Ectodermal cell (in vitro differentiated cells): ENCODE measurements around the gene SLC25A38.
"Not testable (repeated sequence)": the region's sequence is repeated elsewhere in the genome, so short reads cannot be mapped to it uniquely, and the experiment has no call there.

Source experiments
- H3K27ac ChIP-seq: 2 replicates; pipeline ENCODE4 v1.7.0; 2013; ENCODE audit warnings: mild to moderate bottlenecking, low read depth, low read length; ENCODE audit not compliant: insufficient read depth, poor library complexity, severe bottlenecking
- H3K27me3 ChIP-seq: 2 replicates; pipeline ENCODE4 v1.7.0; 2013; ENCODE audit warnings: mild to moderate bottlenecking, low read length; ENCODE audit not compliant: insufficient read depth, control insufficient read depth, poor library complexity, severe bottlenecking
- H3K36me3 ChIP-seq: one replicate; pipeline ENCODE4 v1.7.0; 2013; ENCODE audit warnings: low read length; ENCODE audit not compliant: control insufficient read depth, insufficient read depth
- H3K4me1 ChIP-seq: one replicate; pipeline ENCODE4 v1.7.0; 2013; ENCODE audit warnings: low read length; ENCODE audit not compliant: control insufficient read depth, insufficient read depth
- H3K4me3 ChIP-seq: 2 replicates; pipeline ENCODE4 v1.7.0; 2013; ENCODE audit warnings: low read depth, low read length, control low read depth; ENCODE audit not compliant: insufficient read depth
- H3K9me3 ChIP-seq: 2 replicates; pipeline ENCODE4 v1.7.0; 2013; ENCODE audit warnings: mild to moderate bottlenecking, low read length, moderate library complexity; ENCODE audit not compliant: control insufficient read depth
- WGBS, 2 experiments: methylation state at CpG; one replicate each; pipeline ENCODE4 v1.1.7; 2013; ENCODE audit warnings: missing lambda C conversion rate in 2 of 2; 5-methylcytosine and 5-hydroxymethylcytosine counted together

The SLC25A38 gene

DNA sequence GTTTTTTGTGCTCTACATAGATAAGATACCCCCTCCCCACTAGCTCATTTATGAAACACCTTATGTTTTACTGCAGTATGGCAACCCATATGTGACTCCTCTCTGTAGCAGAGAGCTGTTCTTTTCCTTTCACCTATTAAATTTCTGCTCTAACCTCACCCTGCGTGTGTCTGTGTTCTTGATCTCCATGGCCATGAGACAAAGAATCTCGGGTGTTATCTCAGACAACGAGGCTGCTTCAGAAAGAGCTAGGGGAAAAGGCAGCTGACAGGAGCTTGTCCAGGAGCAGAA is 35.6 kb upstream of the SLC25A38 start:
- Histone ChIP-seq H3K4me3 (no peak overlapping the region), H3K36me3 (no peaks in the 10 kb centered on the region), H3K27ac (no peak overlapping the region), H3K9me3 (no peaks in the 10 kb centered on the region), H3K4me1 (no peaks in the 10 kb centered on the region), H3K27me3 (no peaks in the 10 kb centered on the region)
- WGBS, 2 experiments, result 75 to 79% methylated on average over 3 of the region's 3 CpGs

DNA sequence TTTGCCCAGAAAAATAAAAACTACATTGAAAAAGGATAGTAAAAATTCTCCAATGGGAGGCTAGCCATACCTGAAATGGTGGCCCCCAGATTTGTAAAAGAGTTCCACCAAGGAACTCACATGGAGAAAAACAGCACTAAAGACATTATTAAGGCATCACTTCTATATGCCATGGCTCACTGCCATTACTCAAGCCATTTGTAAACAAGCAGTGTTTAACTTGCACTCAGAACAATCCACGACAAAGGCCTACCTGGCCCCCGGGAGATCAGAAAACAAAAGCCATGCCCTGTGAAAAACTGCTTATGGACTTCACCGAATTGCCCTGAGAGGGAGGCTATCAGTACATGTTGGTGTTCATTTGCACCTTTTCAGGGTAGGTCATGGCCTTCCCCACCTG is 34.1 kb upstream of the SLC25A38 start:
- Histone ChIP-seq H3K36me3 (no peaks in the 10 kb centered on the region), H3K4me3 (no peak overlapping the region), H3K4me1 (no peaks in the 10 kb centered on the region), H3K27ac (no peak overlapping the region), H3K27me3 (no peaks in the 10 kb centered on the region), H3K9me3 (no peaks in the 10 kb centered on the region)
- WGBS, 2 experiments, result 55 to 59% methylated on average over 3 of the region's 3 CpGs

DNA sequence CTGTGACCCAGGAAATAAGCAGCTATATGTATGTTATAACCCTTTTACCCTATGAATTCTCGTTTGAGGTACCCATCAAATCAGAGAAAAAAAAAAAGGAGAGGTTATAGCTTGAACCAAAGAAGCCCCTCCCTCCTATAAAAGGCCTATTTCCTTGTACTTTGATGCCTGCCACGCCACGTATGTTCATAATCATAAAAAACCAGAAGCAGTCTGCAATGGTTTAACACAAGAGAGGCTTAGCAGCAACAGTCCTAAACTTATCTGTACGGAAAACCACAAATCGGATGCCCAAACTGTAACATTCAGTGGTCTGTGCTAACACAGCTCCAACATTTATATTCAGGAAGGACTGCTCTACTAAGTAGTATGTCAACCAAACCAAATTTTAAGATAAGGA is 32.5 kb upstream of the SLC25A38 start:
- 92 to 94% methylated on average over 5 of the region's 5 CpGs for WGBS, 2 experiments
- Histone ChIP-seq H3K36me3 (no peaks in the 10 kb centered on the region), H3K27me3 (no peaks in the 10 kb centered on the region), H3K9me3 (no peaks in the 10 kb centered on the region), H3K4me1 (no peaks in the 10 kb centered on the region), H3K4me3 (no peak overlapping the region), H3K27ac (no peak overlapping the region)

DNA sequence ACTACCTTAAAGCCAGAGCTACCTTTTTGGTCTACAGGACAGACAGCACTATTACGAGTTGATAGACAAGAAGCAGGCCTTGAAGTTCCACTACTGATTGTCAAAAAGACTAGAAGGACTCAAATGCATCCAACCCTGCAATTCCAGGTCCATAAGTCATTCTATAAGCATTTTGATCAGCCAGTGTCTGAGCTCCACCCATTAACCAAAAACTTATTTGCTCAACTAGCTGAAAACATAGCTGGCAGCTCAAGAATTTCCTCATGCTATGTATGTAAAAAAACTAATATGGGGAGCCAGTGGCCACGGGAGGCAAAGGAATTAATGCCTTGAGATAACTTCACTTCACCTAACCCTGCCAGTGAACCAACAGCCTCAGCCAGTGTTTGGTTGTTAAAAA is 32.0 kb upstream of the SLC25A38 start:
- WGBS, 2 experiments, result 95% methylated on average over 2 of the region's 2 CpGs
- not testable (repeated sequence) for H3K27ac ChIP-seq, H3K4me3 ChIP-seq

DNA sequence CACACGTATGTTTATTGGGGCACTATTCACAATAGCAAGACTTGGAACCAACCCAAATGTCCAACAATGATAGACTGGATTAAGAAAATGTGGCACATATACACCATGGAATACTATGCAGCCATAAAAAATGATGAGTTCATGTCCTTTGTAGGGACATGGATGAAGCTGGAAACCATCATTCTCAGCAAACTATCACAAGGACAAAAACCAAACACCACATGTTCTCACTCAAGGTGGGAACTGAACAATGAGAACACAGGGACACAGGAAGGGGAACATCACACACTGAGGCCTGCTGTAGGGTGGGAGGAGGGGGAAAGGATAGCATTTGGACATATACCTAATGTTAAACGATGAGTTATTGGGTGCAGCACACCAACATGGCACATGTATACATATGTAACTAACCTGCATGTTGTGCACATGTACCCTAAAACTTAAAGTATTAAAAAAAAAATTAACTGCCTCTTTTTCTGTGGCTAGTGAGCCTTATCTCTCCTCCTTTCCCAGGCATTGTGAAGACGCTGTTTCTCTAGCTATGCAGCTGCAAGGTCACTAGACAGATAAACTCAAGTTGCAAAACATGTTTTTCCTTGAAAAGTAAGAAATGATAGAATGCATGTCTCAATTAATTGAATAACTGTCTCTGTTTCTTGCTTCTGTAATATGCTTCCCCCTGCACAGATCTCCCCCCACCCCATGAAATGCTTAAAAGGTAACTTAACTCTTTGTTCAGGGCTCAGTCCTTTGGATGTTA is 29.8 kb upstream of the SLC25A38 start:
- not testable (repeated sequence) for H3K9me3 ChIP-seq, H3K27ac ChIP-seq, H3K27me3 ChIP-seq, H3K36me3 ChIP-seq, H3K4me3 ChIP-seq, H3K4me1 ChIP-seq
- 77 to 91% methylated on average over 3 of the region's 3 CpGs for WGBS, 2 experiments

More for the DNA sequence above, 32.0 kb upstream of the SLC25A38 start:
- not testable (repeated sequence) for H3K9me3 ChIP-seq, H3K36me3 ChIP-seq, H3K4me1 ChIP-seq, H3K27me3 ChIP-seq

DNA sequence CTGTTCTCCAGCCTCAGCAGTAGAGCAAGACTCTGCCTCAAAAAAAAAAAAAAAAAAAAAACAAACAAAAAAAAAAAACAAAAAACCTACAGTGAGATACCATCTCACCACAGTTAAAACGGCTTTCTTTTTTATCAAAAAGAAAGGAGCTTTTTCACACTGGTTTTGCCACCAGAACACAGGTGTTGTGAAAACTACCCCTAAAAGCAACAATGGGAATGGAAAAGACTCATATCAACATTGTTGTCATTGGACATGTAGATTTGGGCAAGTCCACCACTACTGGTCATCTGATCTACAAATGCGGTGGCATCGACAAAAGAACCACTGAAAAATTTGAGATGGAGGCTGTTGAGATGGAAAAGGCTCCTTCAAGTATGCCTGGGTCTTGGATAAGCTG is 24.8 kb upstream of the SLC25A38 start:
- Histone ChIP-seq H3K27me3 (no peaks in the 10 kb centered on the region), H3K36me3 (no peaks in the 10 kb centered on the region), H3K9me3 (no peaks in the 10 kb centered on the region), H3K4me3 (no peak overlapping the region), H3K27ac (no peak overlapping the region), H3K4me1 (no peaks in the 10 kb centered on the region)
- WGBS, 2 experiments, result 91 to 94% methylated on average over 3 of the region's 3 CpGs

DNA sequence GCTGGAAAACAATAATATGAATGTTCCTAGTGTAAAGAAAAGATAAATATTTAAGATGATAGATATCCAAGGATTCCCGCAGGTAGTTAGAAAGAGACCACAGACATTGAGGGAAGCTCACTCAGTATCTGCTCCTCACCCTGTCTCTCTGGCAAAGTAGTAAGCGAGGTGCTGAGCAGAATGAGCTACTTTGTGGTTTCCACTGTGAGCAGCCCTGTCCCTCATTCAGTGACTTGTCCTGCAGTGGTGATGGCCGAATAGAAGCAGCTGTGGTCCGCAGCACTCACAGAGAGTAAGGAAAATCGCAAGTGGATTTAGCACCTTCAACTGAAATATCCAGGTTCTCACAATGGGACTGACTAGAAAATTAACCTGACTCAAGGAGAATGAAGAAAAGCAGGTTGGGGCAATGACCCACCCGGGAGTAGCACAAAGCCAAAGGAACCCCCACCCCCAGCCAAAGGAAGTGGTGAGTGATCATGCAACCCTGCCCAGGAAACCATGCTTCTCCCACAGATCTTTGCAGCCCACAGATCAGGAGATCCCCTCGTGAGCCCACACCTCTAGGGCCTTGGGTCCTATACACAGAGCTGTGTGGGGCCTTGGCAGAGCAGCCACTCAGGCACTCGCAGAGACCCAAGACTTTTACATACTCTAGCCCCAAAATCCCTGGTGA is 21.8 kb upstream of the SLC25A38 start:
- no peaks in the 10 kb centered on the region for H3K36me3 ChIP-seq
- H3K9me3 ChIP-seq, result no peaks in the 10 kb centered on the region
- no peak overlapping the region for H3K27ac ChIP-seq
- no peak overlapping the region for H3K4me3 ChIP-seq
- no peaks in the 10 kb centered on the region for H3K4me1 ChIP-seq
- no peaks in the 10 kb centered on the region for H3K27me3 ChIP-seq
- WGBS, 2 experiments, result 92 to 94% methylated on average over 8 of the region's 8 CpGs

DNA sequence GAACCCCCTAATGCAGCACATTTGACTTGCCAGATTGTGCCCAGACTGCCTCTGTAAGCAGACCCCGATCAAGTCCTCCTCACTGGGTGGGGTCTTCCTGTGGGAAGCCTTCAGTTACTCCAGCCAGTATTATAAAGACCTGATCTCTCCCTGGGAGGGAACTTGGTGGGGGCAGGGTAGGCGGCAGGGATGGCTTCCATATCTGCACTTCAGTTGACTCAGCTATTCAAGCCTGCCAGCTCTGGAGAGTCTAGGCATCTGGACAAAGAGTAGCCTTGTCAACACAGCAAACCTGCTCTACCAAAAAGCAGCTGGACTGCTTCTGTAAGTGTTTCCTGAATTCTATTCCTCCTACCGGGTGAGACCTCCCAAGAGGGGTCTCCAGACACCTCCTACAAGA is 21.0 kb upstream of the SLC25A38 start:
- no peaks in the 10 kb centered on the region for H3K9me3 ChIP-seq
- WGBS, 2 experiments, result 80 to 86% methylated on average over 3 of the region's 3 CpGs
- no peaks in the 10 kb centered on the region for H3K4me1 ChIP-seq
- no peak overlapping the region for H3K4me3 ChIP-seq
- no peaks in the 10 kb centered on the region for H3K36me3 ChIP-seq
- H3K27me3 ChIP-seq, result no peaks in the 10 kb centered on the region
- no peak overlapping the region for H3K27ac ChIP-seq

DNA sequence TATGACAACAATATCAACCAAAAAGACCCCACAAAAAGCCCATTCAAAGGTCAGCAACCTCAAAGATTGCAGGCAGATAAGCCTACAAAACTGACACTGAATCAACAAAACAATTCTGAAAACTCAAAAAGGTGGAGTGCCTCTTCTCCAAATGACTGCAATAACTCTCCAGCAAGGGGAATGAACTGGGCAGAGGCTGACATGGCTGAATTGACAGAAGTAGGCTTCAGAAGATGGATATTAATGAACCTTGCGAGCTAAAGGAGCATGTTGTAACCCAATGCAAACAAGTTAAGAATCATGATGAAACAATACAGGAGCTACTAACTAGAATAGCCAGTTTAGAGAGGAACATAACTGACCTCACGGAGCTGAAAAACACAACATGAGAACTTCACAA is 20.4 kb upstream of the SLC25A38 start:
- 94 to 96% methylated on average over 2 of the region's 2 CpGs for whole genome bisulfite sequencing, 2 experiments
- H3K27me3 ChIP-seq, result no peaks in the 10 kb centered on the region
- no peak overlapping the region for H3K4me3 ChIP-seq
- no peak overlapping the region for H3K27ac ChIP-seq
- H3K4me1 ChIP-seq, result no peaks in the 10 kb centered on the region
- no peaks in the 10 kb centered on the region for H3K9me3 ChIP-seq
- no peaks in the 10 kb centered on the region for H3K36me3 ChIP-seq

DNA sequence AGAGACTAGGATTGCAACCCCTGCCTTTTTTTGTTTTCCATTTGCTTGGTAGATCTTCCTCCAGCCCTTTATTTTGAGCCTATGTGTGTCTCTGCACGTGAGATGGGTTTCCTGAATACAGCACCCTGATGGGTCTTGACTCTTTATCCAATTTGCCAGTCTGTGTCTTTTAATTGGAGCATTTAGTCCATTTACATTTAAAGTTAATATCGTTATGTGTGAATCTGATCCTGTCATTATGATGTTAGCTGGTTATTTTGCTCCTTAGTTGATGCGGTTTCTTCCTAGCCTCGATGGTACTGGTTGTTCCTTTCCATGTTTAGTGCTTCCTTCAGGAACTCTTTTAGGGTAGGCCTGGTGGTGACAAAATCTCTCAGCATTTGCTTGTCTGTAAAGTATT is 12.7 kb upstream of the SLC25A38 start:
- H3K27ac ChIP-seq, H3K36me3 ChIP-seq, H3K27me3 ChIP-seq, H3K9me3 ChIP-seq, H3K4me1 ChIP-seq, H3K4me3 ChIP-seq: not testable (repeated sequence)
- WGBS, 2 experiments, result 93 to 97% methylated on average over 2 to 3 of the region's 4 CpGs
